ENCODE results near the gene GLYATL3.

Gene GLYATL3

DNA sequence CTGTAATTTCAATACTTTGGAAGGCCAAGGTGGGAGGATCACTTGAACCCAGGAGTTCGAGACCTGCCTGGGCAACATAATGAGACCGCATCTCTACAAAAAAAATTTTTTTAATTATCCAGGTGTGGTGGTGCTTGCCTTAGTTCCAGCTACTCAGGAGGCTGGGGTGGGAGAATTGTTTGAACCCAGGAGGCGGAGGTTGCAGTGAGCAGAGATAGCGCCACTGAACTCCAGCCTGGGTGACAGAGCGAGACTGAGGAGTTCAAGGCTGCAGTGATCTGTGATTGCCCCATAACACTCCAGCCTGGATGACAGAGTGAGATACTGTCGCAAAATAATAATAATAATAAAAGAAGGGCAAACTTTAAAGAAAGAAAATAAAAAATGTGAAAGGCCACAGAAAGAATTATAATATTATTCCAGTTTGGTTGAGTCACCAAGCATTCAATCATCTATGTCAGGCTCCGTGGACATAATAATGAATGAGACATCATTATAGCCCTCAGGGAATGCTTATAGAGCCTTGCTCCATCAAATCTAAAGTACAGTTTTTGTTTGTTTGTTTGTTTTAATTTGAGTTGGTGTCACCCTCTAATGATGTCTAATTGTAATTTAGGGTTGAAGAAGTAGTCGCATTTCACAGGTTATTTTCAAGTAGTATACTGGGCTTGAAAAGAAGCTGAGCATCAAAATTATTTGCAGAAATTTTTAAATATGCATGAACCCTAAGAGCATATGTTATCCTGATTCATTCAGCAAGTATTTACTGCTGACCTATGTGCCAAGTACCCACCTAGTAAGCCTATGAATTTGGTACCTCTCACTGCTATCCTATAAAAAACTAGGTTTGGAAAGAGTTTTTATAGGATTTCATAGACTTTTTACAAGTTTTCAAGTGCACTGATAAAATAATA, 15.1 kb downstream of the GLYATL3 start:
- no peak for DNase-seq

- DNase-seq, result no peak
These were observed 15.9 kb downstream of the GLYATL3 start for GRCh38 chr6:49515485-49516146.

GRCh38 chr6:49516147-49516505, 16.4 kb downstream of the GLYATL3 start:
- DNase-seq, result no peak

- DNase-seq, result no peak
These were observed 18.2 kb downstream of the GLYATL3 start for GRCh38 chr6:49517919-49518318.

GRCh38 chr6:49519660-49520059, 19.9 kb downstream of the GLYATL3 start:
- DNase-seq, result no peak

DNA sequence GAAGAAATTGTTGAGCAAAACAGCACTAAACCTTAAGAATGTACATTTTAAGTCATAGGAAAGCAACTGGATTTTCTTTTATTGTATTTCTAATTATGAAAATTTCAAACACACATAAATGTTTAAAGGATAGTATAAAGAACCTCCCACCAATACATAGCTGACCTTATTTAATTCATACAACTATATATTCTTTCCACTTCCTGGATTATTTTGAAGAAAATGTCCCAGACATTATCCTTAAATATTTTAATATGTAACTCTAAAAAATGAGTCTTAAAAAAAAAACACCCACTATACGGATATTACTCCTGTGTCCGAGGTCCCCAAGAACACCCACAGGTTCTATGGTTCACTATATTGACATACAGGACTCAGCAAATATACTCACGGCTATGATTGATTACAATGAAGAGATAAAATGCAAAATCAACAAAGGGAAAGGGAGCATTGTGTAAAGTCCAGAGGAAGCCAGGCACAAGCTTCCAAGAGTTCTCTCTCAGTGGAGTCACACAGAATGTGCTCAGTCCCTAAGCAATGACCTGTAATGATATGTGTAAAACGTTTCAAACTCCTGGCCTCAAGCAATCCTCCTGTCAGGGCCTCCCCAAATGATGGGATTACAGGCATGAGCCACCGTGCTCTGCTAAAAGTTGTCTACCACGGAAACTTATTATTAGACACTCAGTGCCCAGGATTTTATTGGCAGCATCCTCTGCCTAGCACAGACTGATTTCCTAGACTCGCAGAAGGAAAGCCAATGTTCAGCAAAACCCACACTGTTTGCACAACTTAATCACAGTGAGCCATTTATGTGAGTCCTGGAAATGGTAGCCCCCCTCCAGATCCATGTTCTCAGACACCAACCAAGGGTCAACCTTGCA, 23.2 kb downstream of the GLYATL3 start:
- DNase-seq, result no peak

- DNase-seq, result no peak
These were observed 24.2 kb downstream of the GLYATL3 start for GRCh38 chr6:49523901-49524300.

DNA sequence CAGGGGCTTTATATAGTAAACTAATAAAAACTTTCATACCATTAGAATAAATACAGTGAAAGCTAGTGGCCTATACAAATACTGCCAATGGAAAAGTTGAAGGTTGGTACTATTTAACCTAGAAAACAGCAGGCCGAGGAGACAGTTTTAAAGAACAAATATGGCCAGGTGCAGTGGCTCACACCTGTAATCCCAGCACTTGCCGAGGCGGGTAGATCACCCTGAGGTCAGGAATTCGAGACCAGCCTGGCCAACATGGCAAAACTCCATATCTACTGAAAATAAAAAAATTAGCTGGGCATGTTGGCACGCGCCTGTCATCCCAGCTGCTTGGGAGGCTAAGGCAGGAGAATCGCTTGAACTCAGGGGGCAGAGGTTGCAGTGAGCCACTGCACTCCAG, 24.8 kb downstream of the GLYATL3 start:
- no peak for DNase-seq

DNA sequence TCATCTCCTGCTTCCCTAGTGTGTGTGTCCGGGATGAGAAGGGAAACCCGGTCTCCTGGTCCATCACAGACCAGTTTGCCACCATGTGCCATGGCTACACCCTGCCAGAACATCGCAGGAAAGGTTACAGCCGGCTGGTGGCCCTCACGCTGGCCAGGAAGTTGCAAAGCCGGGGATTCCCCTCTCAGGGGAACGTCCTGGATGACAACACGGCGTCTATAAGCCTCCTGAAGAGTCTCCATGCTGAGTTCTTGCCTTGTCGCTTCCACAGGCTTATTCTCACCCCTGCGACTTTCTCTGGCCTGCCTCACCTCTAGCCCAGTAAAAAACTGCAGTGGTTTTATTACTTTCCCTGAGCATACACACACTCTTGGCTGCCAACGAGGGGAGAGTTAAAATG, 26.9 kb downstream of the GLYATL3 start:
- no peak for DNase-seq

- DNase-seq, result no peak
These were observed 27.6 kb downstream of the GLYATL3 start for GRCh38 chr6:49527320-49527719.

DNA sequence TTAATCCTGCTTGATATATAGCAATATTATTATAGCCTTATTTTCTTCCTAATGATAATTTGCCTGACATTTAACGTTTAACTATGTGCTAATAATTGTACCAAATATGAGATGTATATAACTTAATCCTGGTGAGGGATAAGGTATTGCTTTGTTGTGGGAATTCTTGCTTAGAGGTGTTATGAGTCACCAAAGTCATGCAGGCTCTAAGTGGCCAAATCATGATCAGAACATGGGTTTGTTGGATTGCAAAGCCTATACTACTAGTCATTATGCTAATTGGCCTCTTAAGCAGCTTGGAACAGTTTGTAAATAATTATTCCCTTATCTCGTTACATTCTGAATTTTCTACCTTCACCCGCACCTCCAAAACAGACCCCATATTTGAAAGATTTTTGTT, 28.8 kb downstream of the GLYATL3 start:
- DNase-seq, result no peak

DNA sequence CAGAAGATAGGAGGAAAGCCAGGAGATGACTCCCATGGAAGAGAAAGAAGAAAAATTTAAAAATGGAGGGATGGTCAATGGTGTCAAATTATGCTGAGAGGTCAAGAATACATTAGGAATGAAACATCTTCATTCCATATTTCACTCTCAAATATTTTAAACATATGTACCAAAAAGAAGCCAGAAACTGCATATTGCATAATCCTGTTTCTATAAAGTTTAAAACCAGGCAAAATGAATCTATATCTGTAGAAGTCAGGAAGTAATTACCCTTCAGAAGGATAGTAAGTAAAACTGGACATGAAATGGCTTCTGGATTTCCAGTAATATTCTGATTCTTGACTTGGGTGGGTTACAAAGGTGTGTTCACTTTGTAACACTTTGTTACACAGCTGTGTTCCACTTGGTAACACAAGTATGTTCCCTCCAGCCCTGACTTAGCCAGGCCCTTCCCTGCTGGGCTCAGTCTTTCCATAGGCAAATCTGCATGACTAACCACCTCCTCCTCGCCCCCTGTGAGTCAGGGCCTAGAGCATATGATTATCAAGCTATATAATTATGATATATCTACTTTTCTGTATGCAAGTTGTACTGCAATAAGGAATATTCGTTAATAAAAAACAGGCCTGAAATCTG, 30.5 kb downstream of the GLYATL3 start:
- no peak for DNase-seq

- DNase-seq, result peak; percentile 50 to 94
These were observed 32.2 kb downstream of the GLYATL3 start for GRCh38 chr6:49531774-49532569.

GRCh38 chr6:49535795-49536194, 36.1 kb downstream of the GLYATL3 start:
- no peak for DNase-seq

- no peak for DNase-seq
These were observed 39.4 kb downstream of the GLYATL3 start for GRCh38 chr6:49539102-49539501.

DNA sequence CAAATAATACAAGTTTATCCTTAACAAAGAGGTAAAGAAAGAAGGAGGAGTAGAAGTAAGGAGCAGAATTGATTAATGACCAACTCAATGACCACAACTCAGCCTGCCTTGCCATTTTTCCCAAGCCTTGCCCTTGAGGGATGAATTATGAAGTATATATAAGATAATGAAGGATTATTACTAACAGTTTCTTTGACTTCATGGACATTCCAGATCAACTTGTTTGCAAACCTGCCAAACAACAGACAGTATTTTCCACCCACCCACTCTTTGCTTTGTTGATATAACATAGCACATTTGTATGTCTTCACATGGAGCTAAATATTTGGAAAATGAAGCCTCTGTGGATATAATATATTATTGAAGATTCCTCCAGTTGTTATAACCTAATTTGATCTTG, 40.9 kb downstream of the GLYATL3 start:
- no peak for DNase-seq

DNA sequence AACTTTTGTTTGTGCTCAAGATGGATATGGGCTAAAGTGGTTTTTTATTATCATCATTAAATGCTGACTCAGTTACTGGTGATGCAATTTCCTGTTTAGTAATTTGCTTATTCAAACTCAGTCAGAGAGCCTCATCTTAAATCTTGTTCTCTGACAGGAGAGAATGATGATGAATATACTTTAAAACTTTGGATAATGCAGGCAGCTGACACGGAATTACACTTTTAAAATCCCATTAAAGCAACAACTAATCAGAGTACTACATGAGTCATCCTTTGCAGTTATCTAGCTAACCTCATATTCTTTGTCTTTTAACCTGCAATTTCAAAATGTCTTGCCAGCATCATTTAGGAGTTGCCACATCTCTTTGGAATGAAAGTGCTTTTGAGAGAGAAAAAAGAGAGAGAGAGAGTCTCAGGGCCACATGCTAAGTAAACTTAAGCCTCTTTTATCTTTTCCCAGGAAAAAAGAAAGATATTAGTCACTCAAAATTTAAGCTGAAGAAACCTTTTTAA, 41.5 kb downstream of the GLYATL3 start:
- DNase-seq, result peak; percentile 22 to 88

DNA sequence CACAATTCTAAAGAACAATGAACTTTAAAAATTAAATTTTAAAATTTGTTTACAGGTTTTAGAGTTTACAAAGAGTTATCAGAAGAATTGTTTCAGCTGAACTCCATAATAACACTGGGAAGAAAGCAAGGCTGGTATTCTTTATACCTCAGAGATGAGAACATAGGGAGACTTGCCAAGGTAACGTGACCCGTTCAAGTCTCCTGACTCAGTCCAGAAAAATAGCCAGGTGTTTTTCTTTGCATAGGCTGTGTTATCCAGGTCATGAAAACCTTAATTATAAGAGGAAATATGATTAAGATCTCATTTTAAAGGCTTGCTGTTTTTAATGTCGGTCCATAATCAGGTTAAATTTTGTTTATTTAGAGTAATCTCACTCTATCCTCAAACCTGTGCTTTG, 42.2 kb downstream of the GLYATL3 start:
- DNase-seq, result no peak

GRCh38 chr6:49543087-49543858, 43.5 kb downstream of the GLYATL3 start:
- no peak for DNase-seq

DNA sequence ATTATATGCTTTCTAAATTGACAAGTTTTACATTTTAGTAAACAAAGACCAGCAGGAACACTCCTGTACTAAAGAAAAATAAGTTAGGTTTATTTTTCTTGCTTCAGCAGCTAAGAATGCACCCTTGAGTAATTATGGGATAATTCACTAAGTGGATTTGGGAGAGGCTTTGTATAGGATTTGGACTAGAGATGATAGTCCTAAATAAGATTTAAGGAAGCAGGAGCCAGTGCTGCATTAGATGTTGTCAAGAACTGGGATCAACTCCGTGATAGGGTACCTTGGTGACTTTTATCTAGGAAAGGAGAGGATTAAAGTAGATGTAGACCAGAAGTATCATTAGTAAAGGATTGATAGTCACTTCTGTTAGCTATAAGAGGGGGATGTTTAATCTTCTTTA, 46.6 kb downstream of the GLYATL3 start:
- DNase-seq, result no peak
